ENCODE results near the gene RAMACL.

The RAMACL gene

DNA sequence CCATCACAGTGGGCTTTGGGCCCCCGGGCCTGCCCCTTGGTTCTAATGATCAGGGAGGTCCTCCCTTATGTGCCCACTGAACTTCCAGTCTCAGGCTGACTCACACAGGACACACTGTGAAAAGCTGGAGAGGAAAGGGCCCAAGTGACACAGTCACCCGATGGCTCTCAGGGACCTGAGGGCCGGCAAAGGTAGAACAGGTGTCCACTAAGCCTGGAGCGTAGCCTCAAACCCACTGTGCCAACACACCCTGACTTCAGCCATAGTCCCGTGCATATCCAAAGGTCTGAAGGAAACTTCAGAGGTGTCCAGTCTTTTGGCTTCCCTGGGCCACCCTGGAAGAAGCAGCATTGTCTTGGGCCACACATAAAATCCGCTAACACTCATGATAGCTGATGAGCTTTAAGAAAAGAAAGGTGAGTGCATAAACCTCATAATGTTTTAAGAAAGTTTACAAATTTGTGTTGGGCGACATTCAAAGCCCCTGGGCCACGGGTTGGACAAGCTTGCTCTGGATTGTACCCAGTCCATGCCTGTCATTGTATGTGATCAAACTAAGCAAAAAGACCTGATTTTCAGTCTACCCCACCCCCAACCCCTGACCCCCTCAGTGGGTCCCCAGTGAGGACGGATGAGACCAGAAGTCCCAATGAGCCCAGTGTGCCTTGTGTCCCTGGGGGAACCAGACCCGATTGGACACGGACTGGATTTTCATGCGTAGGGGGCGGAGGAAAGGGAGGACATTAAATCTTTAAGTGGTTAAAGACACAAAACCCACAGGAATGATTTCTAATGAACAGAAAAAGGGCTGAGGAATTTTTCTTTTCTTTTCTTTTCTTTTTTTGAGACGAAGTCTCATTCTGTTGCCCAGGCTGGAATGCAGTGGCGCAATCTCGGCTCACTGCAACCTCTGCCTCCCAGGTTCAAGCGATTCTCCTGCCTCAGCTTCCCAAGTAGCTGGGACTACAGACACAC is 6.1 kb downstream of the RAMACL start:
- DNase-seq (ENCODE audit: extremely low read depth in 1 of 2, low read depth in 1 of 2): no peak

DNA sequence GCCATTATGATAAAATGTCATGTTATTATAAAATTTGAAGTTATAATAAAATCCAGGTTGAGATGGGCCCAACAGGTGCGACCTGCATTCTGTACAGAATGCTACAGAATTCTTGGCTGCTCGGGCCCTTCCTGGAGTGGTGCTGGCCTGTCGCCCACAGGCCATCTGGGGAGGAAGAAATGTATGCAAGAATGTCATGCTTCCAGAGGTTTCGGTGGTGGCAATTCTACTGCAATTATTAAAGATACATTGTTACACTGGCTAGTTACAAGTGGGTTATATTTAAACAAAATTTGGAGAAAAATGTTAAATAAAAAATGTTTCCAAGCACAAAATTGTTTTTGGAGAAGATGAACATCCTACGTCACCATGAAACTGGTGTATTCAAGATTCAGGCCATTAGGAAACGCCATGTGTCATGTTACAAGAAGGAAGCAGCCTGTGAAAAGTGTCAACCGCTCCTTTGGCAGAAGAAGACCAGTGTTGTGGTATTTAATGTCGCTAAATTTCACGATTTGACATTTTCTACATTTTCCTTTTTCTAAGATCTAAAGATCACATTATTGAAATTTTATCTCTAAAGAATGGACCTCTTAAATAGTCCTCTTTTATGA is 7.1 kb downstream of the RAMACL start:
- DNase-seq (ENCODE audit: extremely low read depth in 1 of 2, low read depth in 1 of 2): no peak

- DNase-seq (ENCODE audit: extremely low read depth in 1 of 2, low read depth in 1 of 2): no peak
Observed at GRCh38 chr6:166578536-166579236, 7.8 kb downstream of the RAMACL start.

GRCh38 chr6:166575205-166575604 is 11.3 kb downstream of the RAMACL start:
- no peak for DNase-seq (ENCODE audit: extremely low read depth in 1 of 2, low read depth in 1 of 2)

GRCh38 chr6:166573511-166574216 is 12.8 kb downstream of the RAMACL start:
- no peak for DNase-seq (ENCODE audit: extremely low read depth in 1 of 2, low read depth in 1 of 2)

- no peak for DNase-seq (ENCODE audit: extremely low read depth in 1 of 2, low read depth in 1 of 2)
Observed at GRCh38 chr6:166572370-166573261, 13.9 kb downstream of the RAMACL start.

DNA sequence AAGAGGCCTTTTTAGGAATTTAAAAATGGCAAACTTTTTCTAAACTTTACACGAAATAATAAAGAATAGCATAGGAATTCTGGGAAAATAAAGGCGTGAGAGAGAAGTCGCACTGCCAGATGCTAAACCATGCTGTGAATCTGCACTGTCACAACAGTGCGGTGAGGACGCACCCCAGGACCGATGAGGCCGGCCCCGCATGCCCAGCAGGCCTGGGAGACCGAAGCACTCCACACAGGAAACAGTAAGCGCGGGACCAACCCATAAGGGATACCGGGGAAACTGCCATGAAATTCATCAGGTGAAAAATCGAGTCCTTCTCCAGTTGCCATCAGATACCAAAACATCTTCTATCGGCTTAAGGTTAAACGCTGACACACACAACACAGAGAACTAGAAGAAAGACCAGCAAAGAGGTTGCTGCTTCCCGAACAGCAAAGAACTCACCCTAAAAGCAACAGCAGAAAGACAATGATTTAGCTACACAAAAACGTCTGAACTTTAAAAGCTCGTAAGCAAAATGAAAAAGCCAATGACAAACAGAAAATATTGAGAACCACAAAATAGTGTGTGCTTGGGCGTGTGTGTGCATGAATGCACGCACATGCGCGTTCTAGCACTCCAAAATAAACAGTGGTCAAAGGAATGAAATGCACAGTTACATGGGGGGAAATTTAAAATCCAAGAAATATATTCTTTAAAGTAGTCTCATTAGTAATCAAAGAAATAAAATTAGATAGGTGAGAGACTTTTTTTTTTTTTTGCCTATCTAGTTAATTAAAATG is 15.4 kb downstream of the RAMACL start:
- no peak for DNase-seq (ENCODE audit: extremely low read depth in 1 of 2, low read depth in 1 of 2)

- no peak for DNase-seq (ENCODE audit: extremely low read depth in 1 of 2, low read depth in 1 of 2)
Observed at GRCh38 chr6:166569206-166569605, 17.3 kb downstream of the RAMACL start.

- DNase-seq (ENCODE audit: extremely low read depth in 1 of 2, low read depth in 1 of 2): no peak
Observed at GRCh38 chr6:166567813-166568212, 18.7 kb downstream of the RAMACL start.

- DNase-seq (ENCODE audit: extremely low read depth in 1 of 2, low read depth in 1 of 2): no peak
Observed at GRCh38 chr6:166567107-166567506, 19.4 kb downstream of the RAMACL start.

- no peak for DNase-seq (ENCODE audit: extremely low read depth in 1 of 2, low read depth in 1 of 2)
Observed at GRCh38 chr6:166566026-166567011, 20.2 kb downstream of the RAMACL start.

DNA sequence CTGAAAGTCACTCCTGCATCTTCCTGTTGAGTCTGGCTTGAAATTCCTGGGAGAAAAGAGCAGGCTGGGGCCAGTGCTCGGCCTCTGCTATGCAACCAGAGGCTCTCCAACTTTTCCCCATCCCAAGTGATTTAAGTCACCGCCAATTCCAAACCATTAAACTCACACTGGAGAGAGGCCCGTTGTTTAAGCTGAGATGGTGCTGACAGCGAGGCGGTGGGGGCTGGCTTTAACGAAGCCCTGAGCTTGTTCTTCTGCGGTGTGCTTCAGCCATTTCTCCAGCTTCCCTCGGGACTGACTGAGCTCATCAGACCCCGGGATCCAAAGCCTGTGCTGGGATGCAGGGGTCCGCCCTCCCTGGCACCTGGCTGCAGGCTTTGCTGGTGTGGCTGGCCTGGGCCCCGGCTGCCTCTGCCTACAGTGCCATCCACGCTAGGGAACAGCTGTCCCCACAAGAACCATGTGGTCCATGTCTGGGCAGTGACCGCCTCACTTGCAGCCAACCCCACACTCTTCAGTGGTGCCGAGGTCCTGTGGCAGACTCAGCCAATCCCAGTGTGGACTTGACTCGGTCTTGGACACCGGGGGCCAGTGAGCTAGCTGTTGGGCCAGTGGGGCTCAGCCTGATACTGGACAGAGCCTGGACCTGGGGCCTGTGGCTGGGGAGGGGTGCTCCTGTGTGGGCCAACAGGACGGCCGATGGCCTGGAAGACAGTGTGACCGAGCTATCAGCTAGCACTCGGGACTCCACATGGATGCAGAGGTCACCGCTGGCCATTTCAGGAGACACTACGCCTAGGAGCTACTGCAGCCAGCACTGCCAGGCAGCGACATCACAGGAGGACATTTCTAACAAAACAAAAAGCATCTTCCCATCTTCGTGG is 21.2 kb downstream of the RAMACL start:
- no peak for DNase-seq (ENCODE audit: extremely low read depth in 1 of 2, low read depth in 1 of 2)

DNA sequence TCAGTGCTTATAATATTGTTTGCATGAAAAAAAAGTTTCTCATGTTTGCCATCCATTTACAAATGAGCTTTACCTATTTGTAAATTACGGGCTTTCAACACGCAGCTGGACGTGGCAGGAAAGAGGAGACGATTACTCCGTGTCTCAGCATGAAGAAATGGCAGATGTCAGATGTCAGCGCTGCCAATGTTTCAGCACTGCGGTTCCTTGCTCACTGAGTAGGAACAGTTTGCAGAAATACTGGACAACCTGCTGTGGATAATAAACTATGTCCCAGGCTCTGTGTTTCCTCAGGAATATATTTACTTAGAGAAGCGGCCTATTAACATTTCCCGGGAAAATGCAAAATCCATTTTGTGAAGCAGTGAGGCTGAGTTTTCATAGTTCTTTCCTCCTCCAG is 22.7 kb downstream of the RAMACL start:
- DNase-seq (ENCODE audit: extremely low read depth in 1 of 2, low read depth in 1 of 2): no peak

DNA sequence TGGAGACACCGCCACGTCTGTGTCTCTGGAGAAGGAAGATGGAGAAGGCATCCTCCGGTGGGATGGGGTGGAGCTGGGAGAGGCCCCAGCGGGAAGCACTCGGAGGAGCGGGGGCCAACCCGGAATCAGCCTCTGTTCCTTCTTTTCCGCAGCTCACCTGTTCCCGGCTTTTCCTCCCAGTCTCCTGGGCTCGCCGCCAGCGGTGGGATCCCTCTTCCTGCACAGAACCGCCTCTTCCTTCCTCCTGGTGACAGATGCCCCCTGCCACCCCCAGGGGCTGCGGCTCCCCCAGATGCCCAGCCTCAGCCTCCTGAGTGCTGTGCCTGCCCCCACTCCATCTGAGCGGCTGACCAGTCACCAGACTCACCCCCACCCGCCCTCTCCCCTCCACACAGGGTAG is 23.3 kb downstream of the RAMACL start:
- no peak for DNase-seq (ENCODE audit: extremely low read depth in 1 of 2, low read depth in 1 of 2)

DNA sequence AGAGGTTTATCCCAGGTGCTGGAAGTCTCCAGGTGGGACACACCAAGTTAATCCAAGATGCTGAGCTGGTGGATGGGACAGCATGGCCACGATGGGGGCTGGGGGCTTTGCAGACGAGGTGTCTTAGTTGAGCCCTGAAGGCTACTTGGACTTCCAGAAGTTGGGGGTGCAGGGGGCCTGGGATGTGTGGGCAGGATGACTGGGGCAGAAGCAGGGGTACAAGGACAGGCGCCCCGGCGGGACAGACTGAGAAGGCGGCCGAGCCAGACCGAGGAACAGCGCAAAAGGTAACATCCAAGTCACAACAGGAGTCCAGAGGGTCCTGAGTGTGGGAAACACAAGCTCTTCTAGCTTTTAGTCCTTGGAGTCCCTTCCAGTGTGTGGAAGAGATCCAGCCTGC is 23.8 kb downstream of the RAMACL start:
- DNase-seq (ENCODE audit: extremely low read depth in 1 of 2, low read depth in 1 of 2): no peak

GRCh38 chr6:166561771-166562359 is 24.6 kb downstream of the RAMACL start:
- no peak for DNase-seq (ENCODE audit: extremely low read depth in 1 of 2, low read depth in 1 of 2)

DNA sequence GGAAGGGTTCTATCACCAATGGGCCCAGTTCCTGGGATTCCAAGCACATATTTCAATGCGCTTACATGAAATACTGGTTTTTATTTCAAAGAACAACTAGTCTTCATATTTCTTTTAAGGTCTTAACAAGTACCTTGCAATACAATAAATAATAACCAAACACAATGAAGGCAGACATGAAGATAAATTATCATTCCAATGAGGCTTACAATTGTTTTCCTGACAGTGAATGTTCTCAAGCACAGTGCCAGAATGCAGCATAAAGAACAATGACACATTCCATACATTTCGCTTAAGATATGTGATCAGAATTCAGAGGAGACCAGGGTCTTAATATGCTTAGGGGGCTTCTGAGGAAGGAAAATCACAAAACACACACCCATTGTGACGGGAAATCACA is 26.3 kb downstream of the RAMACL start:
- DNase-seq (ENCODE audit: extremely low read depth in 1 of 2, low read depth in 1 of 2): no peak
